OCI-LY7 (cell line): ENCODE data around the gene EEF1AKMT1.

Experiments
- CTCF ChIP-seq: fragments of 200-600 bp; sonication (generic); conservative IDR thresholded peaks from 2 replicates; pipeline ENCODE4 v1.5.1; 2014; ENCODE audit warnings: mild to moderate bottlenecking, antibody characterized with exemption, low read length, moderate library complexity, mixed read lengths
- EZH2phosphoT487 ChIP-seq: fragments of 200-600 bp; sonication (generic); IDR thresholded peaks from 2 replicates; pipeline ENCODE4 v1.6.1; 2018; ENCODE audit warnings: low read depth, borderline replicate concordance, mild to moderate bottlenecking, mixed run types, antibody characterized with exemption, low read length, moderate library complexity, mixed read lengths

GRCh38 chr13:20767309-20767943 lies 6.3 kb downstream of the EEF1AKMT1 start:
- no peak for TF ChIP-seq CTCF
- TF ChIP-seq EZH2phosphoT487: no peak
